ENCODE data around the gene INPP5A.

Gene INPP5A

GRCh38 chr10:132601567-132601966 is 64.0 kb downstream of the INPP5A start:
- no peak for DNase-seq

GRCh38 chr10:132602614-132603013 is 65.0 kb downstream of the INPP5A start:
- no peak for DNase-seq

GRCh38 chr10:132603851-132604533 is 66.4 kb downstream of the INPP5A start:
- DNase-seq: no peak

- DNase-seq: no peak
Observed at GRCh38 chr10:132604686-132605085, 67.1 kb downstream of the INPP5A start.

- no peak for DNase-seq
Observed at GRCh38 chr10:132605390-132605789, 67.8 kb downstream of the INPP5A start.

GRCh38 chr10:132606031-132606491 is 68.5 kb downstream of the INPP5A start:
- no peak for DNase-seq

GRCh38 chr10:132606536-132607316 is 69.1 kb downstream of the INPP5A start:
- DNase-seq: no peak

- no peak for DNase-seq
Observed at GRCh38 chr10:132607491-132607890, 69.9 kb downstream of the INPP5A start.

- DNase-seq: no peak
Observed at GRCh38 chr10:132607961-132608495, 70.4 kb downstream of the INPP5A start.

- DNase-seq: no peak
Observed at GRCh38 chr10:132608511-132609195, 71.1 kb downstream of the INPP5A start.

GRCh38 chr10:132609211-132609610 is 71.6 kb downstream of the INPP5A start:
- DNase-seq: no peak

- no peak for DNase-seq
Observed at GRCh38 chr10:132610071-132610701, 72.6 kb downstream of the INPP5A start.

- DNase-seq: no peak
Observed at GRCh38 chr10:132611026-132611910, 73.7 kb downstream of the INPP5A start.

GRCh38 chr10:132611986-132612385 is 74.4 kb downstream of the INPP5A start:
- DNase-seq: no peak

- DNase-seq: no peak
Observed at GRCh38 chr10:132612571-132613504, 75.3 kb downstream of the INPP5A start.

- no peak for DNase-seq
Observed at GRCh38 chr10:132613566-132614348, 76.2 kb downstream of the INPP5A start.

GRCh38 chr10:132614431-132615340 is 77.1 kb downstream of the INPP5A start:
- no peak for DNase-seq

- DNase-seq: no peak
Observed at GRCh38 chr10:132615341-132616169, 78.0 kb downstream of the INPP5A start.
